ENCODE results near the gene NCAM1.

The NCAM1 gene

DNA sequence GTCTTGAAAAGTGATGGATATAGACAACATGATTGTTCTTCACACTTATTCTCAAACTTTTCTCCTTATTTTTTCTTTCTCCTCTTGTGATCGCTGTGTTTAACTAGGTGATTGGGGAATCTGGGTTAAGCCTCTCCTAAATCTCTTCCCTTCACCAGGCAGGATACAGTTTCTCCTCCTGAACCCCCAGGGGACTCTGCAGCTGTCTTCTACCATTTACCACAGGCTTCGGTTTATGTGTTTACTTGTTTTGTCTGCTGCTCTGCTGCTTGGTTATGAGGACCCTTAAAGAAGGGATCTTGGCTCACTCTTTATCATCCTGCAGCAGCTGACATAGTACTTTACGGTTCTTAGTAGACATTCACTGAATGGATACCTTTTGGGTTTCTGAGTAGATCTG, 124.2 kb downstream of the NCAM1 start:
- no peak for DNase-seq (ENCODE audit: low read depth in 2 of 2)

GRCh38 chr11:113087706-113088105, 126.5 kb downstream of the NCAM1 start:
- no peak for DNase-seq (ENCODE audit: low read depth in 2 of 2)

- no peak for DNase-seq (ENCODE audit: low read depth in 2 of 2)
These were observed 129.7 kb downstream of the NCAM1 start for GRCh38 chr11:113090716-113091480.

DNA sequence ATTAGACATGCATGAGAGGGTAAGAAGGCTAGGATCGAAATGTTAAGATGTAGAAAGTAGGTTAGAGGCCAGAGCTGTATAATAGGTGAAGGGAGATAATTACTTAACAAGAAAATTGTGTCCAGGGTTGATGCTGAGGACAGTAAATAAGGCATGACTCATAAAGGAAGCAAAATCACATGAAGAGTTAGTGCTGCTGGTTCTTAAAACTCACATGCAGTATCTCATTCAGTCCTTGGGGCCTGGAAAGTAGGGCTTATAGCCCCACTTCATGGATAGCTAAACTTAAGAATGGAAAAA, 130.2 kb downstream of the NCAM1 start:
- DNase-seq (ENCODE audit: low read depth in 2 of 2), result no peak

- no peak for DNase-seq (ENCODE audit: low read depth in 2 of 2)
These were observed 135.4 kb downstream of the NCAM1 start for GRCh38 chr11:113096648-113097047.

DNA sequence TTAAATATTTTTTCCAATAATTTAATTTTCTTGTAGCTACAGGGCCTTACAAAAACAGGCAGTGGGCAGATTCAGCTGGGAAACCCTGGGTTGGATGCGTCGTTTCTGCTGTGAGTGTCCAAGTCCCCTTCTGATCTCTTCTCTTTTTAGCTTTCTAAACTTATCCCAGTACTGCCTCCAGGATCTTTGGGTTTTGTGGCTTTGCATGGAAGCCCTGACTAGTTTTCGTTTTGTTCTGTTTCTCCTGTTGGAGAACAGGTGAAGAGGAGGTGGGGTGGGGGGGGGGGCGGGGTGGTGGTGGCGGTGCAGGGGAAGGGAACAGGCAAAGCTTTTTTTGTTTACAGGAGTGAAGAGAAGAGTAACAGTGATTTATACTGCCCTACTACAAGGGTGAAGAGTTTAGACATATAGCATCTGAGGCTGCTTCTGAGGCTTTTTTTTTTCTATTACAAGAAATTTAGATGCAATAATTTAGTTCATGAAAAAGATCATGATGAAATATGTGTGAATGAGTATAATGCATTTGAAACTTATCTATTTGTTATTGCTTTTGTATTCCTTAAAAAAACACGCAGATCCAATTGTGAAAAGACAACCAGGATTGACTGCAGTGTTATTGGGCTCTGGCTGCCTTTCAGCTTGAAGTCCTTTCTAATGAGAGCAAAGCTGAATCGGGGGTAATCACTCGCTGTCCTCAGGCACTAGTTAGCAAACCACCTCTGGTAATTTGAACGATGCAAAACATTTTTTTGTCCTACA, 142.9 kb downstream of the NCAM1 start:
- DNase-seq (ENCODE audit: low read depth in 2 of 2), result no peak

GRCh38 chr11:113104691-113105251, 143.6 kb downstream of the NCAM1 start:
- no peak for DNase-seq (ENCODE audit: low read depth in 2 of 2)

DNA sequence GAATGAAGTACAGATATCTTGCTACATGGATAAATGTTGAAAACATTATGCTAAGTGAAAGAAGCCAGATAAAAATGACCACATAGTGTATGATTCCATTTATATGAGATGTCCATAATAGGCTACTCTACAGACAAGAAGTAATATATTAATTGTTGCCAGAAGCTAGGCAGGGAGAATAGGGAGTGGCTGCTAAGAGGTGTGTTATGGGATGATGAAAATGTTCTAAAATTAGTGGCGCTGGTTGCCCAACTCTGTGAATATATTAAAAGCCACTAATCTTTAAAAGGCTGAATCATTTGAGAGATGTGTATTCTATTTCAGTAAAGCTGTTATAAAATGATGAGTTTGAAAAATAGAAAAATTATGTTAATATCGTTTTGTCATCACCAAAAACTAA, 144.4 kb downstream of the NCAM1 start:
- no peak for DNase-seq (ENCODE audit: low read depth in 2 of 2)

DNA sequence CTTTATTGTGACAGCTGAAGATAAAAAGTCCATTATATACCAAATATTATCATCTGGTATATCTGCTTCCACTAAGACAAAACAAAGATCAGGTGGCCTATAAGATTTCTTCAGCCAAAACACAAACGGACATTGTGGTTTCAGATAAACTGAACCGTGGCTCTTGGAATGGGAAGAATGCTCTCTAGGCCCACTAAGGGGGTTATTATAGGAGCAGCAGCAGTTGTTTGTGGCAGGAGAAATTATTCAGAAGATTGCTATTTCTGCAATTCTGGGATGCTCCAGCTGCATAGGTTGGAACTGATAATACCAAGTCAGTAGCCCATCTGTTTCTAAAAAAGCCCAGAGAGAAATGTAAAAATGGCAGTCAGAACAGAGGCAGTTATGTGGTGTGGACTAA, 145.3 kb downstream of the NCAM1 start:
- DNase-seq (ENCODE audit: low read depth in 2 of 2), result peak; percentile 83 to 84

GRCh38 chr11:113110046-113110445, 148.8 kb downstream of the NCAM1 start:
- no peak for DNase-seq (ENCODE audit: low read depth in 2 of 2)

DNA sequence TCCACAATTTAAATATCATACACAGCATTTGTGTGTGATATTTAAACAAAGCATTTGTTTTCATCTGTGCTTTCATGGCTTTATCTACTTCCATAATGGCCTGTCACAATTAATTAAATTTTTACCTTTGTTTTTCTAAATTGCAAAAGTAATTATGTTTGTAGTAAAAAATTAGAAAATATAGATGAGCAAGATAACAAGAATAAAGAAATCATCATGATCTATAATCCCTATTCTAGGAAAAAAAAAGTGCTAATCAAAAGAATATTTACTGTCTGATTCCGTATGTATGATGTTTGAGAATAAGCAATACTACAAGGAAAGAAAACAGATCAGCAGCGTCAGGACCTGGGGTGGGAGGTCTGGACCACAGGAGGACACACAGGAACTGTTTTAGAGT, 149.9 kb downstream of the NCAM1 start:
- no peak for DNase-seq (ENCODE audit: low read depth in 2 of 2)

DNA sequence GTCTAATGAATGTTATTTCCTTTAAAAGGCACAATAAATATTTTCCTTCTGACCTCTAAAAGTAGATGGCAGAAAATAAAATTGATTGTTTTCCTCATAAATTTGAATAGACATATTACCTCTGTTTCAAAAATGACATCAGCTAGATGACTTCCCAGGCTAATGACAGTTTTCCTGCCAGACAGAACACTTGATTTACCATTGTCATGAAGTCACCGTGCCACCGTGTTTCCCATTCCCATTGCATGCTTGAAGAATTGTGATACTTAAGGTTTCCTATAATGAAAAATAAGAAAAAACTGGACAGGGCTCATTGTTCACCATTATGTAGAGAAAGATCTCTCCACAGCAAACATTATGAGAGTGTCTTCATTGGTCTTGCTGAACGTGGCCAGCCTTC, 151.1 kb downstream of the NCAM1 start:
- no peak for DNase-seq (ENCODE audit: low read depth in 2 of 2)

DNA sequence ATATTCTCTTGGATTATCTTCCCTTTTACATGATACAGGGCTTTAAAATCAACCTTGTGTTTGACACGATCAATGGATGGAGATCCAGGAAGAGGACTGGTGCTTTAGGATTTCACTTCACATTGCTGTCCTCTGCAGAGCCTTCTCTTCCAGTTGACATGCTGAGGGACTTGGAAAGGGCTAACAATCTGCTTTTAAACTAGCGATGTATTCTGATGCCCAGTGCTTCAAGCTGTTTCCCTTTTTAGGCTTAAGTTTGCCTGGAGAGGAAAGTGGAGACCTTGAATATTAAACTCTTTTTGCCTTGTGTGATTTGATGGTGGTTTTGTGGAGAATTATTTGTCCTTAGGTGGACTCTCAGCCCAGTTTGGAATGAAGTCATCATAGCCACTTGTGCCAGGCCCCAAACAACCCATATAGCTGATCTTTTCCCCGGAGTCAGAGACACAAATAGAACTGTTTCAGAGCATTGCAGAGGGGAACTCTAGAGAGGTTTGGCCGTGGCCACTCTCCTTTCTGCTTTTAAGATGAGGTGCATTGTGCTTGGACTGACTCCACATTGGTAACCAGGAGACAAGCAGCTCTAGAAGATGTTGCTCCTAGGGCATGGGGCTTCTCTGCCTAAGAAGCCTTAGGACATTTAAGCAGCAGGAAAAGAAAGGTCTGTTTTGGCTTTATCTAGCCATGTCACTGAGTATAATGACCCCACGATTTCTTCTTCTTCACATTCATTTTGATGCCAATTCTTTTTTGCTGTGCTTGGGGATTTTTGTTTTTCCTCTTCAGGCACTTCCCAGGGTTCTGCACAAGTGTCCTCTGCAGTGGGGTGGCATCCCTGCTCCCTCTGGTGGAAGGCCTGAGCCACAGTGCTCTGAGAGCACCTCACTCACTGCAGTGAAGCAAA, 152.8 kb downstream of the NCAM1 start:
- peak; percentile 34 to 40 for DNase-seq (ENCODE audit: low read depth in 2 of 2)

DNA sequence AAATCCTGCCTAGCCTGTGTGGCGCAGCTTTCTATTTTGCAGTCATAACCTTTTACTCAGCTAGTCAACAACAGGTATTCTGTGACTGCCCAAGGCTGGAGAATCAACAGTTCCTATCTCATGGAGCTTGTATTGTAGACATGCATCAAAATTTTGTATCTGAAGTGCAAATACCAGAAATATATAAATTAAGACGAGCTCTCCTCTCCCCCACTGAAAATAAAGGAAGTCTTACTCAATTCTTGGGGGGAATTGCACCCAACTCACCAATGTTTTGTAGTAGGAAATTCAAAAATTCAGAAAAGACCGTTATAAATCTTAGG, 153.4 kb downstream of the NCAM1 start:
- DNase-seq (ENCODE audit: low read depth in 2 of 2), result no peak

- DNase-seq (ENCODE audit: low read depth in 2 of 2), result no peak
These were observed 156.9 kb downstream of the NCAM1 start for GRCh38 chr11:113118104-113118503.

DNA sequence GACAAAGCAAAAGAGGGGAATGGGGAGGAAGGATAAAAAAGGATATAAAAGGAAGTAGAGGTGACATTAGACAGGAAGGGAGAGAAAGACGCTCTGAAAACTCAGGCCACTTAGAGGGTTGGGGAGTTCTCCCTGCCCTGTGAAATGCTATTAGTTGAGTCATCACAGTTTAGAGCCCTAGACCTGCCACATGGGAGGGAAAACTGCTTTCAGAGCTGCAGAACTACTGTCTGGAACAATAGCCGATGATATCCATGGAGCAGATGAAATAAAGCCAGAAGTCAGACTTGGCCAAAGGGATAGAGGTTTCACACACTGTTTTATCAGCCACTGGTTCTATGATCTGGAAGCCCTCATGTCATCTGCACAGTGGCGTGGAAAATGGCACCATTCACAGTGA, 157.9 kb downstream of the NCAM1 start:
- DNase-seq (ENCODE audit: low read depth in 2 of 2), result no peak

DNA sequence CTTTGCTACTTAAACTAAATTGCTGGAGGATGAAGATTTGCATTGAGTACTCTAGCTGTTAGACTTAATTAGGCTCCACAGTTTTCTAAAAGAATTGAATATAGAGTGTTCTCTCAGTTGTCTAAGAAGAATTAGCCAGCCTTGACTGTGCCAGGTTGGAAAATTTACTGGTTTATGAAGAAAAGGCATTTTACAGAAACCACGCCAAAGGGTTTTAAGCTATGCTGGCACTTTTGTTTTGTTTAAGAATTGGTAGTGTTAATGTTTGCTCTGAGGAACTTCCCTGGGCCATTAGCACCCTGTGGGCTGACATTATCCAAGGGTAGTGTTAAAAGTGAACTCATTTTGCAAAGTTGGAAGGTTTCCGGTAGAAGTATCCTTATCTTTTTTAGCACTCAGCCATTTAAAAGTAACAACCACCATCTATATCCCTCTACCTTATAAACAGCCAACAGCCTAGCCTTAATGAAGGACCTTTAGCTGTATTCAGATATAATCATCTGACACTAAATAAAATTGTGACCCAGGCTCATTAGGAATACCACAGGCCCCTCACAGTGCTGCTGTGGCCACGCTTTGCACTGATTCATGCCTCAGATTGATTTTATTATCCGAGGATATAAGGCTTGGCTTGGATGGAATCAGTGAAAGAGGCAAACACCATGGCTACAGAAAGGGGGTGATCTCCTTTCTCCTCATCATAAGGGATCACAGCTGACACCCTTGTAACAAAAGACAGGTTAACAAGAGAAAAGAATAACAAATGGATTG, 158.9 kb downstream of the NCAM1 start:
- no peak for DNase-seq (ENCODE audit: low read depth in 2 of 2)

GRCh38 chr11:113121746-113122145, 160.5 kb downstream of the NCAM1 start:
- no peak for DNase-seq (ENCODE audit: low read depth in 2 of 2)

DNA sequence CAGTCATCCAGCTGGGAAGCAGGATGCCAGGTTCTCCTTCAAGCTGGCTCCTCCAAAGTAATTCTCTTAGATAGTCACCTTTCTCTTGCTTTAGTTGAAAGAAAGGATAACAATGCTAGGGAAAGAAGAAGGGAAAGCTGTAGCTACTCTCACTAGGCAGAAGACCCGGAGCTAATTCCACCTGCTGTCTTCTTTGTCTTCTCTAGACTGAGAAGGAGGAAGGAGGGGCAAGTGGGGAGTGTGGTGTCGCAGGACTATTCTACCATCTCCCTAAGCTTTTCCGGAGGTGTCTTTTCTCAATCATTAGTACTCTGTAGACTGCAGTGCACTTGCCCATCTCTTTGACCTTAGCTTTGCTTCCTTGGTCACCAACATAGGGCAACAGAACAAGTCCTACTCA, 162.8 kb downstream of the NCAM1 start:
- no peak for DNase-seq (ENCODE audit: low read depth in 2 of 2)

DNA sequence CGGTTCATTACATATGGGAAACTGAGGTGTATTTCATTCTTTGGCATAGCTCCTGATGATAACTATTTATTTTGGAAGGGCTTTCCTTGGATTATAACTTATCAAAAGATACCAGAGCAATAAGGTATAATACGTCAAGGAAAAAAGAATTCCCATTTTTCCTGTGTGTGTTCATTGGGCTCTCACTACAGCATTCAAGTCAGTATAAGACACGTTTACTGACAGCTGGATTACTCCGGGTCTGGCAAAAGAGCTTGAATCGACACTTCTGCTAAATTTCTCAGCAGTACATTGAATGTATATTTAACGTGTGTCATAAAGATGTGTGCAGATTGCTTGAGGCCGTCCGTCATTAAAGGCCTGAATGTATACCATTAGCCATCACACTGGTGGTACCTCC, 163.4 kb downstream of the NCAM1 start:
- no peak for DNase-seq (ENCODE audit: low read depth in 2 of 2)

DNA sequence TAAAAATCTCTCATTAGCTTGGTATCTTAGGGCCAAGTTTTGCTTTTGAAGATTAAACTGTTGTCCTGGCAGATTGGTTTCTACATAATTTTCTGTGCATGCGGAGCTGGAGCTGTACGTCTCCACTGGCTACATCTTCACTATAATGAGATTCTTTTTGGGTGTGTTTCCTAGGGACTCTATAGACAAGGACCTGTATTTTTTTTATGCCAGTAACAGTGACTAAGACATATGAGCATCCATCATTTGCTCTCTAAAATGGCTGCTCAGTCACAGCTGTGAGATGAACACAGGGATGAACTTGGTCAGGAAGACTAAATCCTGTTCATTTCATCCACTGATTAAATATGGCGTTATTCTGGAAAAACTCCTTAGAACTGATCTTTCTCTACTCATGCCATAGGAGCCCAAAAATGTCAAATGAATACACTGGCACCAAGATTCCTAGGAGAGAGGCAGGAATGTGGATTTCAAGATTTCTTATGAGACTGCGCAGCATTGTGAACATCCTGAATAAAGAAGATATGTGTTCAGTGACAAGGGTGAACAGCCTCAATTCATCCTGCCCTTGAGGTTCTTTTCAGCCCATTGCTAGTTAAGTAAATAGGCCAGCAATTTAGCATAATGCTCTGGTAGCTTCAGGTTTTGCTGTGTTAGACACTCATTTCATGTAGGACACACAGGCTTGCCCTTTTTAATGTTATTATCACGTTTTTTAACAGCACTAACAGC, 168.2 kb downstream of the NCAM1 start:
- no peak for DNase-seq (ENCODE audit: low read depth in 2 of 2)
